Neuronal stem cell (in vitro differentiated cells): Measurements from ENCODE around the gene OSBPL2.
A peak's percentile ranks its signal among the peaks of the same experiment; 100 is the strongest.

Experiments used
- DNase-seq: peaks from one replicate; pipeline ENCODE4 v3.0.0-alpha.2; 2013; ENCODE audit warnings: low spot score
- H2AFZ ChIP-seq: one replicate; pipeline ENCODE4 v1.6.1; 2013; ENCODE audit warnings: mild to moderate bottlenecking, low read length, inconsistent platforms
- H2AK5ac ChIP-seq: 2 replicates; pipeline ENCODE4 v1.6.1; 2013; ENCODE audit warnings: low read depth, mild to moderate bottlenecking, inconsistent platforms, low read length, moderate library complexity, mixed read lengths
- H2BK120ac ChIP-seq: 2 replicates; pipeline ENCODE4 v1.6.1; 2013; ENCODE audit warnings: low read depth, mild to moderate bottlenecking, inconsistent platforms, low read length, moderate library complexity, mixed read lengths
- H2BK12ac ChIP-seq: one replicate; pipeline ENCODE4 v1.6.1; 2013; ENCODE audit warnings: low read length, inconsistent platforms
- H2BK15ac ChIP-seq: 2 replicates; pipeline ENCODE4 v1.6.1; 2013; ENCODE audit warnings: mild to moderate bottlenecking, low read length, inconsistent platforms, mixed read lengths
- H2BK5ac ChIP-seq: one replicate; pipeline ENCODE4 v1.6.1; 2013; ENCODE audit warnings: inconsistent platforms, mild to moderate bottlenecking, low read length, moderate library complexity
- H3K14ac ChIP-seq: one replicate; pipeline ENCODE4 v1.6.1; 2013; ENCODE audit warnings: low read length, inconsistent platforms
- H3K18ac ChIP-seq: 2 replicates; pipeline ENCODE4 v1.6.1; 2013; ENCODE audit warnings: low read length, inconsistent platforms
- H3K23ac ChIP-seq: 2 replicates; pipeline ENCODE4 v1.6.1; 2013; ENCODE audit warnings: low read depth, mild to moderate bottlenecking, mixed read lengths, low read length, inconsistent platforms; ENCODE audit not compliant: poor library complexity
- H3K27ac ChIP-seq: replicated peaks from 3 replicates; pipeline ENCODE4 v1.5.1; 2013; ENCODE audit warnings: low read length, inconsistent platforms
- H3K27me3 ChIP-seq, 3 experiments: 2 replicates each; pipeline ENCODE4 v1.6.1; 2013; ENCODE audit warnings: low read length in 3 of 3, mild to moderate bottlenecking in 2 of 3, inconsistent platforms in 1 of 3, low read depth in 1 of 3, mixed read lengths in 1 of 3, moderate library complexity in 1 of 3; ENCODE audit not compliant: control insufficient read depth in 3 of 3, insufficient read depth in 3 of 3
- H3K36me3 ChIP-seq, 2 donors: replicated peaks in 1 of 2; 2 replicates each; pipeline ENCODE4 v1.6.1; 2013; ENCODE audit warnings: low read length in 2 of 2; ENCODE audit not compliant: control insufficient read depth in 2 of 2, insufficient read depth in 2 of 2
- H3K4ac ChIP-seq: 2 replicates; pipeline ENCODE4 v1.6.1; 2013; ENCODE audit warnings: inconsistent platforms, mild to moderate bottlenecking, low read length, moderate library complexity
- H3K4me1 ChIP-seq, 2 donors: 1 replicate in 1 of 2; 2 replicates in 1 of 2; pipeline ENCODE4 v1.6.1; 2013; ENCODE audit warnings: low read length in 2 of 2, low read depth in 1 of 2; ENCODE audit not compliant: control insufficient read depth in 2 of 2, insufficient read depth in 1 of 2
- H3K4me2 ChIP-seq: one replicate; pipeline ENCODE4 v1.6.1; 2013; ENCODE audit warnings: mild to moderate bottlenecking, low read length, inconsistent platforms; ENCODE audit not compliant: insufficient read depth, poor library complexity, severe bottlenecking
- H3K4me3 ChIP-seq, 2 donors: 2 replicates each; pipeline ENCODE4 v1.5.1; 2013; ENCODE audit warnings: low read length in 2 of 2, mild to moderate bottlenecking in 2 of 2, inconsistent platforms in 1 of 2, moderate library complexity in 1 of 2
- H3K79me1 ChIP-seq: one replicate; pipeline ENCODE4 v1.6.1; 2013; ENCODE audit warnings: low read depth, mild to moderate bottlenecking, inconsistent platforms, low read length, moderate library complexity
- H3K9ac ChIP-seq: one replicate; pipeline ENCODE4 v1.6.1; 2013; ENCODE audit warnings: mild to moderate bottlenecking, low read depth, low read length, inconsistent platforms; ENCODE audit not compliant: poor library complexity
- H3K9me3 ChIP-seq, 2 donors: replicated peaks in 1 of 2; 2 replicates each; pipeline versions ENCODE3 to v1.6.1; 2013; ENCODE audit warnings: low read length in 2 of 2, mild to moderate bottlenecking in 2 of 2, inconsistent platforms in 1 of 2, low read depth in 1 of 2, mixed read lengths in 1 of 2, moderate library complexity in 1 of 2; ENCODE audit not compliant: control insufficient read depth in 2 of 2, insufficient read depth in 1 of 2
- H4K8ac ChIP-seq: one replicate; pipeline ENCODE4 v1.6.1; 2013; ENCODE audit warnings: low read depth, mild to moderate bottlenecking, inconsistent platforms, low read length, moderate library complexity
- H4K91ac ChIP-seq: one replicate; pipeline ENCODE4 v1.6.1; 2013; ENCODE audit warnings: low read length, low read depth, mild to moderate bottlenecking, inconsistent platforms; ENCODE audit not compliant: poor library complexity
- WGBS, 2 donors: extraction: QIAGEN DNeasy Blood & Tissue Kit; methylation state at CpG; one replicate each; pipeline ENCODE4 v1.1.7; 2013; ENCODE audit warnings: missing lambda C conversion rate in 2 of 2, mixed read lengths in 1 of 2; ENCODE audit not compliant: insufficient read length in 2 of 2, insufficient replicate concordance in 1 of 2; ENCODE audit errors: extremely low coverage in 2 of 2; 5-methylcytosine and 5-hydroxymethylcytosine counted together

Gene OSBPL2

GRCh38 chr20:62327726-62328495 lies 89.6 kb downstream of the OSBPL2 start:
- no peak overlapping the region for H3K27ac ChIP-seq
- no peak overlapping the region for H2AFZ ChIP-seq
- no CpG with 5 or more reads among the region's 33 CpGs for WGBS, 2 donors
- no peak overlapping the region for H3K4me3 ChIP-seq
- DNase-seq: no peak
- H3K9ac ChIP-seq: no peak overlapping the region
- no peak overlapping the region for H4K91ac ChIP-seq
- no peak overlapping the region for H2BK12ac ChIP-seq
- H3K79me1 ChIP-seq: peaks cover 5% of the 10 kb centered on the region
- no peaks in the 10 kb centered on the region for H3K27me3 ChIP-seq
- H3K14ac ChIP-seq: no peak overlapping the region
- H3K9me3 ChIP-seq: peaks cover 0 to 11% of the 10 kb centered on the region in 2 donors
- H2BK120ac ChIP-seq: no peak overlapping the region
- H3K23ac ChIP-seq: peak overlapping the region; percentile 65
- no peak overlapping the region for H4K8ac ChIP-seq
- H3K4me2 ChIP-seq: no peak overlapping the region
- H3K4ac ChIP-seq: no peak overlapping the region
- H2BK5ac ChIP-seq: peak overlapping the region; percentile 24
- no peak overlapping the region for H3K18ac ChIP-seq
- no peak overlapping the region for H2BK15ac ChIP-seq
- no peak overlapping the region for H2AK5ac ChIP-seq
- H3K36me3 ChIP-seq: peaks cover 76 to 90% of the 10 kb centered on the region in 2 donors
- H3K4me1 ChIP-seq: no peaks in the 10 kb centered on the region

DNA sequence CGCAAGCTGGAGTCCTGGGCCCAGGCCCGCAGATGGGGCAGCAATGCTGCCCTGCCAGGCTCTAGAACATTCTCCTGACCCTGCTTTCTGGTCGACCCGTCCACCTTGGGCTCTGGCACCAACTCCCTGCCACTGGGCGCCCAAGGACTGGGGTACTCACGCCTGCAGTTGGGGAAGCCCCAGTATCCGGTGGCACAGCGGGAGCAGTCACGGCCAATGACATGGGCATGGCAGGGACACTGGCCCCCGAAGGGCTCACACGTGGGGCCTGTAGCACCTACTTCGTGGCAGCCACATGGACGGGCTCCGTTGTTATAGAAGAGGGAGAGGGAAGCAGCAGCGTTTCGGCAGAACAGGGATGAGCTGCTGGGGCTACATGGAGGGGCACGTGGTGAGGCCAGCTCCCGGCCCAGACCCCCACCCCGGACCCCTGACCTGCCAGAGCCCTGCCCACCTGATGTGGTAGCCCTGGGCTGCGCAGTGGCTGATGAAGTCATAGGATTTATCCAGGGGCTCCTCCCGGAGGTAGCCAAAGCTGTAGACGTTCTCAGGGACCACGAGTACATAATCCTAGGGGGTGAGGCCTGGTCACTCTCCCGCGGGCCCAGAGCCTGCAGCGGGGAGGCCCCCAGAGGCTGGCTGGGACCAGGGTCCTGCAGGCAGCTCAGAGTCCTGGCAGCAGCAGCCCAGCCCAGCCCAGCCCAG lies 90.5 kb downstream of the OSBPL2 start:
- WGBS, 2 donors: no CpG with 5 or more reads among the region's 26 CpGs
- H2AK5ac ChIP-seq: no peak overlapping the region
- no peak overlapping the region for H3K14ac ChIP-seq
- H3K4me2 ChIP-seq: no peak overlapping the region
- H3K27me3 ChIP-seq: no peaks in the 10 kb centered on the region
- H3K18ac ChIP-seq: no peak overlapping the region
- peaks cover 74 to 90% of the 10 kb centered on the region in 2 donors for H3K36me3 ChIP-seq
- H3K4me3 ChIP-seq: no peak overlapping the region
- H3K9me3 ChIP-seq: peaks cover 0 to 11% of the 10 kb centered on the region in 2 donors
- H3K23ac ChIP-seq: no peak overlapping the region
- H4K8ac ChIP-seq: no peak overlapping the region
- DNase-seq: no peak
- peak overlapping the region; percentile 24 for H2BK5ac ChIP-seq
- H3K27ac ChIP-seq: no peak overlapping the region
- no peak overlapping the region for H2BK12ac ChIP-seq
- no peak overlapping the region for H3K9ac ChIP-seq
- no peaks in the 10 kb centered on the region for H3K4me1 ChIP-seq
- no peak overlapping the region for H2AFZ ChIP-seq
- H2BK15ac ChIP-seq: no peak overlapping the region
- no peak overlapping the region for H4K91ac ChIP-seq
- H3K79me1 ChIP-seq: peaks cover 5% of the 10 kb centered on the region
- H2BK120ac ChIP-seq: no peak overlapping the region
- no peak overlapping the region for H3K4ac ChIP-seq

GRCh38 chr20:62329389-62330377 lies 91.4 kb downstream of the OSBPL2 start:
- no peak overlapping the region for H3K27ac ChIP-seq
- H3K14ac ChIP-seq: no peak overlapping the region
- no peak overlapping the region for H2AFZ ChIP-seq
- no peak overlapping the region for H3K4ac ChIP-seq
- no peak overlapping the region for H2BK12ac ChIP-seq
- peak overlapping the region; percentile 65 for H3K23ac ChIP-seq
- H3K4me1 ChIP-seq: no peaks in the 10 kb centered on the region
- no peak overlapping the region for H3K4me2 ChIP-seq
- no peak overlapping the region for H2BK15ac ChIP-seq
- no peak overlapping the region for H4K91ac ChIP-seq
- peaks cover 0 to 11% of the 10 kb centered on the region in 2 donors for H3K9me3 ChIP-seq
- no peak overlapping the region for H3K4me3 ChIP-seq
- no peak overlapping the region for H2AK5ac ChIP-seq
- H4K8ac ChIP-seq: no peak overlapping the region
- H3K36me3 ChIP-seq: peaks cover 72 to 89% of the 10 kb centered on the region in 2 donors
- H3K9ac ChIP-seq: no peak overlapping the region
- H3K79me1 ChIP-seq: peaks cover 5% of the 10 kb centered on the region
- H2BK5ac ChIP-seq: peak overlapping the region; percentile 42
- no peak overlapping the region for H2BK120ac ChIP-seq
- no peak overlapping the region for H3K18ac ChIP-seq
- WGBS, 2 donors: no CpG with 5 or more reads among the region's 37 CpGs
- H3K27me3 ChIP-seq: no peaks in the 10 kb centered on the region
- DNase-seq: no peak
